Brain microvascular endothelial cell (primary cell): ENCODE results near the gene NR2F6.

Experiments used
- DNase-seq: peaks from one replicate; pipeline ENCODE4 v3.0.0-alpha.2; 2020
- H3K27ac ChIP-seq: fragments of 250-450 bp; sonication (Bioruptor Pico); 2 replicates; pipeline ENCODE4 v1.5.1; 2020; ENCODE audit warnings: mild to moderate bottlenecking, moderate library complexity
- H3K27me3 ChIP-seq: fragments of 250-450 bp; sonication (Bioruptor Pico); replicated peaks from 2 replicates; pipeline ENCODE4 v1.5.1; 2020; ENCODE audit warnings: mild to moderate bottlenecking
- H3K36me3 ChIP-seq: fragments of 250-450 bp; sonication (Bioruptor Pico); replicated peaks from 2 replicates; pipeline ENCODE4 v1.5.1; 2020; ENCODE audit warnings: mild to moderate bottlenecking
- H3K4me3 ChIP-seq: 2 replicates; pipeline ENCODE4 v1.5.1; 2011; ENCODE audit warnings: low read depth, mild to moderate bottlenecking, control low read depth, low read length, moderate library complexity
- CTCF ChIP-seq: IDR thresholded peaks from 2 replicates; pipeline ENCODE4 v1.5.1; 2011; ENCODE audit warnings: low read depth, mild to moderate bottlenecking, moderate library complexity, low read length, control low read depth, inconsistent platforms; ENCODE audit errors: missing control alignments
- in situ Hi-C: cut with HindIII; loops from 2 replicates; pipeline ENCODE4 v1.10.0; 2017; ENCODE audit warnings: low sequenced_read_pairs, low pct_ligation_motif_present

The NR2F6 gene

DNA sequence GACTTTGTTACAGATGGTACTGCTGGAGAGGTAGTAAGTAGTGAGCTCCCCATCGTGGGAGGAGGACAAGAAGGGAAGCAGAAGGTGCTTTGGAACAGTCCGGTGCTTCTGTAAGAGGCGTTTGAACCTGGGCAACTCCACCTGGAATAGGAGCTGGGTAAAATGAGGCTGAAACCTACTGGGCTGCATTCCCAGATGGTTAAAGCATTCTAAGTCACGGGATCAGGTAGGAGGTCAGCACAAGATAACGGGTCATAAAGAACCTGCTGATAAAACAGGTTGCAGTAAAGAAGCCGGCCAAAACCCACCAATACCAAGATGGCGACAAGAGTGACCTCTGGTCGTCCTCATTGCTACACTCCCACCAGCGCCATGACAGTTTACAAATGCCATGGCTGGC, 41.0 kb upstream of the NR2F6 start:
- no peak for TF ChIP-seq CTCF
- Histone ChIP-seq H3K27ac (no peak overlapping the region), H3K4me3 (no peak overlapping the region), H3K27me3 (no peaks in the 10 kb centered on the region), H3K36me3 (no peaks in the 10 kb centered on the region)
- in situ Hi-C loops: no loop called here
- no peak for DNase-seq

- in situ Hi-C loops: no loop called here
- no peaks in the 10 kb centered on the region for H3K36me3 ChIP-seq
- TF ChIP-seq CTCF: no peak
- H3K27me3 ChIP-seq: no peaks in the 10 kb centered on the region
- DNase-seq: no peak
- H3K27ac ChIP-seq: no peak overlapping the region
- H3K4me3 ChIP-seq: no peak overlapping the region
Measured at GRCh38 chr19:17286263-17286662, 40.5 kb upstream of the NR2F6 start.

- Histone ChIP-seq H3K4me3 (no peak overlapping the region), H3K36me3 (no peaks in the 10 kb centered on the region), H3K27me3 (no peaks in the 10 kb centered on the region), H3K27ac (no peak overlapping the region)
- in situ Hi-C loops: no loop called here
- DNase-seq: no peak
- no peak for TF ChIP-seq CTCF
Measured at GRCh38 chr19:17285415-17286135, 39.9 kb upstream of the NR2F6 start.

GRCh38 chr19:17283504-17283996, 37.8 kb upstream of the NR2F6 start:
- no peak for DNase-seq
- no peak for TF ChIP-seq CTCF
- H3K4me3 ChIP-seq: no peak overlapping the region
- no peaks in the 10 kb centered on the region for H3K36me3 ChIP-seq
- no peak overlapping the region for H3K27ac ChIP-seq
- in situ Hi-C loops: no loop called here
- H3K27me3 ChIP-seq: no peaks in the 10 kb centered on the region

- H3K4me3 ChIP-seq: peak overlapping the region; percentile 35
- H3K36me3 ChIP-seq: peaks cover under 1% of the 10 kb centered on the region
- no peak overlapping the region for H3K27ac ChIP-seq
- peak; percentile 61 for DNase-seq
- peak; percentile 88 for TF ChIP-seq CTCF
- H3K27me3 ChIP-seq: no peaks in the 10 kb centered on the region
- in situ Hi-C loops: no loop called here
Measured at GRCh38 chr19:17282488-17283125, 36.9 kb upstream of the NR2F6 start.
